ENCODE results near the gene LMF2. TPM values are rescaled to one million over a fixed set of nuclear protein-coding genes. Genes with fewer than 3 reads are reported as not detected.
A peak's percentile ranks its signal among the peaks of the same experiment; 100 is the strongest.

LMF2 gene
- total RNA-seq, 2 experiments from 2014 or later = 119 to 132 TPM

DNA sequence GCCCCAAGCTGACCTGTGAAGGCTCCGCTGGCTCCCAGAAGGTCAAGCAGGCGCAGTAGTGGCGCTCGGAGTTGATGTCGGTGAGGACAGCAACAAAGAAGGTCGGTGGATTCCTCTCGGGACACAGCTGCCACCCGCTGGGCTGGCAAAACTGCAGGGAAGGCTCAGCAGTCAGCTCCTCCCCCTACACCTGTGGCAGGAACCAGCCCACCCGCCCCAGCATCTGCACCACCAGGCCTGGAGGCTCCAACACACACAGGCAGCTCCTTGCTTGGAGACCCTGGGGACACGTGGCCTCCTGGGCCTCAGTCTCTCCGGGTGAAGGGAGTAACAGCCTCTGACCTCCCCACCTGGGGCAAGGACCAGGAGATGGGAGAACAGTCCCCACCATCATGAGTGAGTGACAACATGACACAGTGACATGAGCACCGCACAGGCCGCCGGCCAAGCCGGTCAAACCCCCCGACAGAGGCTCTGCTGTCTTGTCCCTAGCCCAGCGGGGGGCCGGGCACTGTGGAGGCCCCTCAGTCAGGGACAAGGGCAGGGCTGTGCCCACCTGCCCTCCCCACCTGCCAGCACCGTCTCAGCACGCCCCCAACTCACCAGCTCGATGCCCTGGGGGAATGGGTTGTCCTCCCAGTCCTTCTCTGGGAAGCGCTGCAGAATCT lies 39.6 kb downstream of the LMF2 start:
- Mint-ChIP-seq H3K4me3 (peak overlapping the region; percentile 71), H3K9me3 (ENCODE audit: insufficient read depth) (no peaks in the 10 kb centered on the region), H3K4me1 (ENCODE audit: low read depth) (peaks cover 65% of the 10 kb centered on the region), H3K27ac (peak overlapping the region; percentile 95), H3K36me3 (ENCODE audit: low read depth) (peaks cover 48% of the 10 kb centered on the region), H3K27me3 (ENCODE audit: low read depth) (no peaks in the 10 kb centered on the region)
- ATAC-seq (no peak), DNase-seq (no peak)
- POLR2A ChIA-PET = interaction anchor here (1.3 to 2.0 kb wide), 2 partner anchors 25 to 153 kb away, joined by 3 to 10 read pairs; no protein-coding TSS in a partner anchor
- CTCF ChIA-PET = interaction anchor here (1.0 to 5.1 kb wide), 5 partner anchors 10 to 153 kb away, joined by 3 to 37 read pairs (median 9); partner anchors contain the start of genes LMF2, NCAPH2 and SCO2

DNA sequence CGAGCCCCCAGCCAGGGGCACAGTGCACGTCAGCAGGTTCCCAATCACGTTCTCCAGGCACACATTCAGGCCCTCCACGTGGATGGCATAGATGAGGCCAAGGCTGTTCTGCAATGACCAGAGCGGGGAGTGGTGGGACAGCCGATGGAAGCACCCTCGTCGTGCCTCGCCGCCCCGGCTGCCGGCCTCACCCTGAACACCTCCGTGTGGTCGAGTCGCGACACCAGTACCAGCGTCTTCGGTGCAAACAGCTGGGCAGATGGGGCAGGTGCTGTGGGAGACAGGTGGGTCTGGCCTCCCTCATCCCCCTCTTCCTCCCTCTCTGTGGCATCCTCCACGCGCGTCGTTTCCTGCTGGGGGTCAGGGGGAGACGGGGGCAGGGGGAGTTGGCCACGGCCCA lies 40.2 kb downstream of the LMF2 start:
- ChIA-PET CTCF (interaction anchor here (1.7 to 5.1 kb wide), 2 partner anchors 31 to 58 kb away, joined by 4 to 37 read pairs; partner anchors contain the start of gene SCO2), POLR2A (interaction anchor here (2.0 kb wide), 1 partner anchor 154 kb away, joined by 10 read pairs; no protein-coding TSS in a partner anchor)
- Mint-ChIP-seq H3K9me3 (ENCODE audit: insufficient read depth) (no peaks in the 10 kb centered on the region), H3K4me1 (ENCODE audit: low read depth) (peaks cover 59% of the 10 kb centered on the region), H3K36me3 (ENCODE audit: low read depth) (peaks cover 47% of the 10 kb centered on the region), H3K27me3 (ENCODE audit: low read depth) (no peaks in the 10 kb centered on the region), H3K27ac (peak overlapping the region; percentile 82), H3K4me3 (peak overlapping the region; percentile 36)
- ATAC-seq (no peak), DNase-seq (no peak)

DNA sequence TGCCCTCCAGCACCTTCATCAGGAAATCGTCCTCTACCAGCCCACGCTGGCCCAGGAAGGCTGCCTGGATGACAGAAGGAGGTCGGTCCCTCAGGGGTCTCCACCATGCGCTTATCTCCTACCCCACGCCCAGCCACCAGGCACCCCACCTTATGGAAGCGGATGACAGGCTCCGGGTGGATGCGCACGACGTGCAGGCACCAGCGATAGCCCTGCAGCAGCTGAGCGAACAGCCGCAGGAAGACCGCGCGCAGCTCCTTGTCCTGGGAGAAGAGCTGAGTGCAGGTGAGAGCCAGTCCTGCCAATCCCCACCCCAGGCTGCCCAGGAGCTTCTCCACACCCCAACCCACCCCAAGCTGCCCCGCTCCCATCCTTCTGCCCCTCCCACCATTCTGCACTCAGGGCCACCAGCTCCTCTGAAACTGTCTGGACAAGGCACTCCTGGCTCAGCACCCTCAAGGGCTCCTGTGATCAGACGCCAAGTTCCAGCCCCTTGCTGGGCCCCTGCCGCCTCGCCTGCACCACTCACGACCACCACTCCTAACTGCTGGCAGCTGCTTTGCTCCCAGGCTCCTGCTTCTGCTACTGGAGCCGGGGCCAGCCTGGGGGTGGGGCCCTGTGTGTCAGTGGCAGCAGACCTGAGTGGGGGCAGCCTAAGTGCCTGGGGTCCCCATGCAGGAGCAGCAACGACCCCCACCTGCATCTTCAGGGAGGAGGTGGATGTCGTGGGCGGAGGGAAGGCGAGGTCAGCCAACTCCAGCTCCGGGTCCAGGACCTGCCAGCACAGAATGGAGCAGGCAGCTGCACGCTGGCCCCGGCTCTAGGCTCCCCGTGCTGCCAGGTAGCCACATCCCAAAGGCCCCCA lies 42.2 kb downstream of the LMF2 start:
- no peak overlapping the region for H3K27ac Mint-ChIP-seq
- POLR2A ChIA-PET = interaction anchor here (1.5 kb wide), 1 partner anchor 61 kb away, joined by 3 read pairs; no protein-coding TSS in a partner anchor
- H3K36me3 Mint-ChIP-seq (ENCODE audit: low read depth) = peaks cover 42% of the 10 kb centered on the region
- peaks cover 39% of the 10 kb centered on the region for H3K4me1 Mint-ChIP-seq (ENCODE audit: low read depth)
- no peak for DNase-seq
- H3K4me3 Mint-ChIP-seq = no peak overlapping the region
- CTCF ChIA-PET = no interaction called here
- ATAC-seq = no peak
- no peaks in the 10 kb centered on the region for H3K9me3 Mint-ChIP-seq (ENCODE audit: insufficient read depth)
- no peaks in the 10 kb centered on the region for H3K27me3 Mint-ChIP-seq (ENCODE audit: low read depth)

DNA sequence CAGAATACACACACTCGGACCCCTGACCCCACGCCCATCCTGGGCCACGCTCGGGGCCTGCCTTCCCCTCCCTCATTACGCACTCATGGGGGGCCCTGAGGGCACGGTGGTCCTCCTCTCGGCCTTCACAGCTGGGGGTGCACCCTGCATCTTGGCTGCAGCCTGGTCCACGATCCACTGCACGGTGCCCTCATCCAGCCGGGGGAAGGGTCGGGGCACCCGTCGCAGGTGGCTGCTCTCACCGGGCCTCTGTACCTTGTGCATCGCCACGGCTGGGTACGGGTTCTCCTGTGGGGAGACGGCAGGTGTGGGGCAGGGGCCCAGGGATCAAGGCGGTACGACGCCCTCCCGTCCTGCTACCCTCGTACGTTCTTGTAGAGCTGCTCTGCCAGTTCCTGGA lies 43.1 kb downstream of the LMF2 start:
- no peak for ATAC-seq

DNA sequence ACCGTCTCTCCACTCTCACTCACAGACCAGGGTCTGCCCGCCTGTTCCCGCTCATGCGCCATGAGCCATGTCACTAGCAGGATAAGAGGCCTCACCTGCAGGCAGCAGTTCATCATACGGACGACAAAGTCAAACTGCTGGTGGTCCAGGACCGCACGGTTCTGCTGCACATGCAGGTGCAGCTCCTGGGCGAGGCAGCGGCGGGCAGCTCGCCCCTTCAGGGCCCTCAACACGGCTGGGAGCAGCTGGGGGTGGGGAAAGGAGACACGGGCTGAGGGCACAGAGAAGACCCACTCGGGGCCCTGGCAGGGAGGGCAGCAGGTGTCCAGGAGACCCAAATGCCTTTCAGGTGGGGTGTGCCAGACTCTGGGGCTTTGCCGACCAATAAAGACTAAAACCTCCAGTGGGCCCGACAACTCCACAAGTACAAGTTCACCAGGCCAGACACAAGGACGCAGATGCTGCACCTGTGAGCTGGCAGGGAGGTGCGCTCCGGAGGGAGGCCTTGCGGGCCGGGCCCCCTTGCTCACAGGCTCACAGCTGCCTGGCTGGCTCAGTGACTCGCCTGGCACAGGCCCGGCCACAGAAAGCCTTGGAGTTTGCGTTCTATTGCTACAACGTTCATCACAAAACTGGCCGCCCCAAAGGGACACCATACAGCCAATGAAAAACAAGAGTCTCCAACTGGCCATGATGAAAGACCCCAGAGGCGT lies 44.2 kb downstream of the LMF2 start:
- Mint-ChIP-seq H3K27ac (no peak overlapping the region), H3K9me3 (ENCODE audit: insufficient read depth) (no peaks in the 10 kb centered on the region)
- no peak for DNase-seq

More for the DNA sequence above, 43.1 kb downstream of the LMF2 start:
- H3K27me3 Mint-ChIP-seq (ENCODE audit: low read depth) = no peaks in the 10 kb centered on the region
- no peaks in the 10 kb centered on the region for H3K9me3 Mint-ChIP-seq (ENCODE audit: insufficient read depth)
- ChIA-PET CTCF (no interaction called here), POLR2A (interaction anchor here (1.5 kb wide), 1 partner anchor 62 kb away, joined by 3 read pairs; no protein-coding TSS in a partner anchor)
- no peak overlapping the region for H3K4me3 Mint-ChIP-seq
- H3K4me1 Mint-ChIP-seq (ENCODE audit: low read depth) = peaks cover 33% of the 10 kb centered on the region
- H3K27ac Mint-ChIP-seq = no peak overlapping the region
- DNase-seq = no peak
- H3K36me3 Mint-ChIP-seq (ENCODE audit: low read depth) = peaks cover 45% of the 10 kb centered on the region

DNA sequence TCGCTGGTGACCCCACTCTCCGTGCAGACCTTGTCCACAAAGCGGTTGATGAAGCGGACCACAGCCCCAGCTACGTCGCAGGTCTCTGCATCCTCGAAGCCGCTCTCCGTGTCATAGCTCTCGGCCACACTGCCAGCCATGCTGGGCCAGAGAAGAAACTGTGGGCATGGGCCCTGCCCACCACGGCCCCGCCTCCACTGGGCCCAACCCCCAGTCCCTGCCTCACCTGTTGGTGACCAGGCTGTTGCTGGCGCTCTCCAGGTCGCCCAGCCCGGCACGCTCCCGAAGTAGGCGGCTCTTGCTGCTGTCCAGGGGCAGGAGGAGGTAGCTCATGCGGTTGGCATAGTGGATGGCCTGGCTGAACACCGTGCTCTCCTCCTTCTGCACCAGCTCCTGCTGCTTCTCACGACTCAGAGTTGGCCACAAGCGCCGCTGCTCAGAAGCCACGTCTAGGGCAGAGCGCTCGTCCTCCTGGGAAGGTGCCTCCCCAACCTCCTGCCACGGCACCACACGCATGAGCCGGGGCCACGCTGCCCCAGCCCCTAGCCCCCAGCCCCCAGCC lies 45.4 kb downstream of the LMF2 start:
- Mint-ChIP-seq H3K4me1 (ENCODE audit: low read depth) (peaks cover 11% of the 10 kb centered on the region), H3K27me3 (ENCODE audit: low read depth) (no peaks in the 10 kb centered on the region), H3K9me3 (ENCODE audit: insufficient read depth) (no peaks in the 10 kb centered on the region), H3K27ac (no peak overlapping the region), H3K36me3 (ENCODE audit: low read depth) (peaks cover 50% of the 10 kb centered on the region), H3K4me3 (no peak overlapping the region)
- DNase-seq = no peak
- ChIA-PET CTCF (no interaction called here), POLR2A (no interaction called here)
- no peak for ATAC-seq

More for the DNA sequence above, 44.2 kb downstream of the LMF2 start:
- Mint-ChIP-seq H3K4me1 (ENCODE audit: low read depth) (peaks cover 23% of the 10 kb centered on the region), H3K4me3 (no peak overlapping the region), H3K36me3 (ENCODE audit: low read depth) (peaks cover 47% of the 10 kb centered on the region), H3K27me3 (ENCODE audit: low read depth) (no peaks in the 10 kb centered on the region)
- ATAC-seq = no peak
- ChIA-PET POLR2A (interaction anchor here (1.5 kb wide), 1 partner anchor 63 kb away, joined by 3 read pairs; no protein-coding TSS in a partner anchor), CTCF (no interaction called here)

DNA sequence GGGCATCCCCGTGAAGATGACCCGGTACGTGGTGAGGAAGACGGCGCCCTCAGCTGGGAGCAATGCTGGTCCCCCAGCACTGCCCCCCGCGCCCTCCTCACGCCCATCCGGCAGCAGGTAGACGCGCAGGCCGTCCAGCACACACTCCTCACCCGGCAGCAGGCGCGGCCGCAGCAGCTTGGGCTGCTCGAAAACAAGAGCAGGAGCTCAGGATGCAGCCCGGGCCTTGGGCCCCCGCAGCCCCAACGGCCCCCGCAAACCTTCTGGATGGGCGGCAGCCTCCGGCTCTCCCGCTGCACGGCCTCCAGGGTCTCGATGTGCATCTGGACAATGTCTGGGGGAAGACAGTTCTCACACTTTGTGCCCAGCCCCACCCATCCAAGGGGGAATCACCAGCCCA lies 46.0 kb downstream of the LMF2 start:
- no peaks in the 10 kb centered on the region for H3K9me3 Mint-ChIP-seq (ENCODE audit: insufficient read depth)
- no peak for DNase-seq
- H3K4me3 Mint-ChIP-seq = no peak overlapping the region
- POLR2A ChIA-PET = no interaction called here
- H3K27me3 Mint-ChIP-seq (ENCODE audit: low read depth) = no peaks in the 10 kb centered on the region
- CTCF ChIA-PET = interaction anchor here (1.3 kb wide), 1 partner anchor 11 kb away, joined by 4 read pairs; no protein-coding TSS in a partner anchor
- H3K36me3 Mint-ChIP-seq (ENCODE audit: low read depth) = peaks cover 48% of the 10 kb centered on the region
- ATAC-seq = no peak
- no peak overlapping the region for H3K27ac Mint-ChIP-seq
- peaks cover 5% of the 10 kb centered on the region for H3K4me1 Mint-ChIP-seq (ENCODE audit: low read depth)

DNA sequence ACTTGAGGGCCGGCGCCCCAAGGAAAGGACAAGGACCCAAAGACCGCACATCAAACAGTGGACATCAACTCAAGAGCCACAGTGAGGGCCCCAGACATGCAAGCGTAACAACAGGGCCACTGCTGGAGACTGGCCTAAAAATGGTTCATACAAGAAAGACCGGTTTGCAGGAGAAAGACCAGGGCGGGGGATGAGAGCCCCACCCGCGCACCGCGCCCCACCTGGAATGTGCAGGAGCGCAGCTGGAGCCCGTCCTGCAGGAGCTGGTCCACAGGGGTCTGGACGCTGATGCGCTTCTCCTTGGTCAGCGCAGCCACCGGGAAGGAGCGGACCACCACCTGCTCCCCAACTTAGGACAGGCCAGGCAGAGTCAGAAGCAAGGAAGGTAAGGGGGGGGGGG lies 46.6 kb downstream of the LMF2 start:
- Mint-ChIP-seq H3K27ac (no peak overlapping the region), H3K9me3 (ENCODE audit: insufficient read depth) (no peaks in the 10 kb centered on the region), H3K4me1 (ENCODE audit: low read depth) (peaks cover 2% of the 10 kb centered on the region), H3K36me3 (ENCODE audit: low read depth) (peaks cover 42% of the 10 kb centered on the region), H3K27me3 (ENCODE audit: low read depth) (no peaks in the 10 kb centered on the region), H3K4me3 (no peak overlapping the region)
- POLR2A ChIA-PET = interaction anchor here (1.2 kb wide), 1 partner anchor 9 kb away, joined by 5 read pairs; no protein-coding TSS in a partner anchor
- DNase-seq (no peak), ATAC-seq (no peak)
- CTCF ChIA-PET = interaction anchor here (1.3 kb wide), 1 partner anchor 12 kb away, joined by 4 read pairs; no protein-coding TSS in a partner anchor

DNA sequence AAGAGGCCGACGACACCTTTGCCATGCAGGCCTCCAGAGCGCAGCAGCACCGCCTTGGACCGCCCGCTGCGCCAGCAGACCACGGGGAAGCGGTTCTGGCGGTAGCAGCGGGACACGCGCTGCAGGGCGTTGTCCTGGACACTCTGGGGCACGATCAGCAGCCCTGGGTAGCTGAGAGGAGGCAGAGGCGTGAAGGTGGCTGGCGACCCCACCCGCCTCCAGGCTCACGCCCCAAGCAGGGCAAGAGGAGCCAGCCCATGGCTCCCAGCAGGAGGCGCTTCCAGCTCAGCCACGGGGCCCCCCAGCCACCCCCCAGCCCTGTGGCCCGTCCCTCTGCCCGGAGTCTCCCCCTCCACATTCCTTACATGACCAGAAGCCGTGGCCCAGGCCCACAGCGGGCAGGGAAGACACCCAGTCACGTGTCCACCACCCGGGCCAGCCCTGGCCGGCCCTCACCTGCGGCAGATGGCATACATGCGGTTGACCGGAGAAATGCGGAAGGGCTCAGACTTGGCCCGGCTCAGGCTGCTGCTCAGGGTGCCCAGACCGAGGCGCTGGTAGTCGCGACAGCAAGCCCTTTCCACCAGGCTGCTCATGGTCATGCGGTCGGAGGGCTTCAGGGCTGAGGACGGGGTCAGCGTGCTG lies 47.9 kb downstream of the LMF2 start:
- no peak overlapping the region for H3K4me3 Mint-ChIP-seq
- H3K9me3 Mint-ChIP-seq (ENCODE audit: insufficient read depth) = no peaks in the 10 kb centered on the region
- H3K36me3 Mint-ChIP-seq (ENCODE audit: low read depth) = peaks cover 43% of the 10 kb centered on the region
- ChIA-PET CTCF (interaction anchor here (1.3 to 1.5 kb wide), 2 partner anchors 38 to 66 kb away, joined by 3 to 4 read pairs; partner anchors contain the start of gene SCO2), POLR2A (interaction anchor here (1.0 kb wide), 1 partner anchor 10 kb away, joined by 3 read pairs; no protein-coding TSS in a partner anchor)
- H3K27ac Mint-ChIP-seq = no peak overlapping the region
- H3K4me1 Mint-ChIP-seq (ENCODE audit: low read depth) = peaks cover 2% of the 10 kb centered on the region
- ATAC-seq (no peak), DNase-seq (no peak)
- no peaks in the 10 kb centered on the region for H3K27me3 Mint-ChIP-seq (ENCODE audit: low read depth)

DNA sequence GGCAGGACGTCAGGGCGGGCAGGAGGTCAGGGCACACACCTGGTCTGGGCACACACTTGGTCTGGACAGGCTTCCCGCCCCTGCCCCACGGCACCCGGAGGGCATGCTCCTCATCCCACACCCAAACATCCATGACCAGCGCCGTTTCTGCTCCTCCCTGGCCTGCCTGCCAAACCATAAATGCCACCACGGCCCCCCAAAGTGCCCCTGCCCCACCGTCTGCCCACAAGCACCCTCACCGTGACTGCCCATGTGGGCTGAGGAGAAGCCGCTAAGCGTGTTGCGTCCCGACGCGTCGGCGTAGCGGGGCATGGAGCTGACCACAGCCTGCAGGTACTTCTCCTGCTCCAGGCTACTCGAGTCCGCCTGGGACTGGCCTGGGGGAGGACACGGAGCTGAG lies 48.5 kb downstream of the LMF2 start:
- POLR2A ChIA-PET = interaction anchor here (1.0 kb wide), 1 partner anchor 11 kb away, joined by 3 read pairs; no protein-coding TSS in a partner anchor
- no peak overlapping the region for H3K4me3 Mint-ChIP-seq
- peaks cover 47% of the 10 kb centered on the region for H3K36me3 Mint-ChIP-seq (ENCODE audit: low read depth)
- CTCF ChIA-PET = interaction anchor here (1.3 to 1.5 kb wide), 2 partner anchors 39 to 67 kb away, joined by 3 to 4 read pairs; partner anchors contain the start of gene SCO2
- DNase-seq (no peak), ATAC-seq (no peak)
- no peak overlapping the region for H3K27ac Mint-ChIP-seq
- no peaks in the 10 kb centered on the region for H3K27me3 Mint-ChIP-seq (ENCODE audit: low read depth)
- no peaks in the 10 kb centered on the region for H3K9me3 Mint-ChIP-seq (ENCODE audit: insufficient read depth)
- peaks cover 2% of the 10 kb centered on the region for H3K4me1 Mint-ChIP-seq (ENCODE audit: low read depth)
